NCI-H748 (cell line): Measurements from ENCODE around the gene FADS2.

ENCODE experiments used
- DNase-seq: peaks from one replicate; lab custom pipeline; 2025; ENCODE audit not compliant: unreplicated experiment; lab: John Stamatoyannopoulos, UW

Gene FADS2

GRCh38 chr11:61885166-61885778 is 57.2 kb downstream of the FADS2 start:
- DNase-seq = peak; percentile 43

GRCh38 chr11:61885784-61886580 is 57.9 kb downstream of the FADS2 start:
- DNase-seq = no peak

GRCh38 chr11:61886643-61887042 is 58.5 kb downstream of the FADS2 start:
- DNase-seq = no peak

GRCh38 chr11:61887839-61888494 is 59.9 kb downstream of the FADS2 start:
- DNase-seq = no peak

- no peak for DNase-seq
Observed at GRCh38 chr11:61888590-61888989, 60.5 kb downstream of the FADS2 start.

- no peak for DNase-seq
Observed at GRCh38 chr11:61889831-61890230, 61.7 kb downstream of the FADS2 start.

- peak; percentile 71 for DNase-seq
Observed at GRCh38 chr11:61890529-61891330, 62.6 kb downstream of the FADS2 start.

GRCh38 chr11:61891331-61892084 is 63.4 kb downstream of the FADS2 start, which contains the start of gene FADS3:
FADS3 (minus strand) TSS chr11:61891545; CDS start chr11:61891381, 164 bp downstream.
- peak; percentile 94 for DNase-seq

- DNase-seq = peak; percentile 81
Observed at GRCh38 chr11:61892085-61892370, 63.9 kb downstream of the FADS2 start.

GRCh38 chr11:61893981-61894380 is 65.9 kb downstream of the FADS2 start:
- no peak for DNase-seq

GRCh38 chr11:61895046-61895717 is 67.1 kb downstream of the FADS2 start:
- no peak for DNase-seq

GRCh38 chr11:61895718-61896059 is 67.6 kb downstream of the FADS2 start:
- DNase-seq = no peak

- DNase-seq = no peak
Observed at GRCh38 chr11:61896665-61897386, 68.7 kb downstream of the FADS2 start.

- peak; percentile 68 for DNase-seq
Observed at GRCh38 chr11:61897387-61898246, 69.5 kb downstream of the FADS2 start.

- DNase-seq = no peak
Observed at GRCh38 chr11:61898247-61898582, 70.1 kb downstream of the FADS2 start.

- peak; percentile 75 for DNase-seq
Observed at GRCh38 chr11:61899146-61899841, 71.2 kb downstream of the FADS2 start.

- no peak for DNase-seq
Observed at GRCh38 chr11:61900251-61900650, 72.2 kb downstream of the FADS2 start.

GRCh38 chr11:61901397-61901796 is 73.3 kb downstream of the FADS2 start:
- no peak for DNase-seq
